ENCODE results near the gene SPCS2. TPM values are rescaled to one million over a fixed set of nuclear protein-coding genes. Genes with fewer than 3 reads are reported as not detected.

Gene SPCS2
- total RNA-seq, 3 donors from 2014 or later (not counting 1 experiment from before 2014, with no cell fraction given): 76.9 to 117 (median 106) TPM

DNA sequence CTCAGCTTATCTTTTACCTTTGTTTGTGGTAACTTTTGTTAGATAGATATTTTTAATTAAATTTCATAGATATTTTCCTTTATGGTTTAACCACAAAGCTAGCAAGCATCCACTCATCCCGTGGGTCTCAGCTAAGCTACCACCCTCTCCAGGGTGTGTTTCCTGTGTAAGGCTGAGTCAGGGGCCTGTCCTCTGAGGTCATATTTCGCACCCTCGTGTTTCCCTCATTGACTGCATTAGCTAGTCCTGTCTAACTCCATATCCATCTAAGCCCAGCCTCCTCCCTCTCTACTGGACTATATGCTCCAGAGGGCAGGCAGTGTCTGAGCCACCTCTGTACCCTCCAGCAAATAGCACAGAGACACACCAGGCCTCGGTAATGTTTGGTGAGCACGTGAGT, 16.9 kb upstream of the SPCS2 start:
- Mint-ChIP-seq H3K27ac (peak overlapping the region; percentile 35 to 39), H3K4me3 (no peak overlapping the region), H3K27me3 (ENCODE audit: low read depth in 2 of 2) (no peaks in the 10 kb centered on the region), H3K36me3 (peaks cover 16% of the 10 kb centered on the region), H3K9me3 (no peaks in the 10 kb centered on the region), H3K4me1 (peaks cover 9% of the 10 kb centered on the region in 2 donors)
- Histone ChIP-seq H3K27me3 (ENCODE audit: control insufficient read depth, insufficient read depth, low read length) (no peaks in the 10 kb centered on the region), H3K4me3 (ENCODE audit: low read length) (no peak overlapping the region), H3K9me3 (ENCODE audit: control insufficient read depth, insufficient read depth, low read length) (no peaks in the 10 kb centered on the region), H3K36me3 (ENCODE audit: control insufficient read depth, insufficient read depth, low read length) (peaks cover 27% of the 10 kb centered on the region), H3K27ac (ENCODE audit: low read length) (no peak overlapping the region), H3K4me1 (ENCODE audit: control insufficient read depth, insufficient read depth, low read length) (peaks cover 4% of the 10 kb centered on the region)
- 61% methylated on average over 5 of the region's 5 CpGs for WGBS (ENCODE audit: insufficient coverage)
- DNase-seq (no peak), ATAC-seq (peak; percentile 63 to 80 (median 76))
- intact Hi-C loops (cut with micrococcal nuclease): no loop called here
- TF ChIP-seq CTCF (IDR thresholded peaks at IDR 0.05): no peak

- no peaks in the 10 kb centered on the region for H3K27me3 ChIP-seq (ENCODE audit: control insufficient read depth, insufficient read depth, low read length)
- Mint-ChIP-seq H3K9me3 (no peaks in the 10 kb centered on the region), H3K27me3 (ENCODE audit: low read depth in 2 of 2) (no peaks in the 10 kb centered on the region), H3K27ac (peak overlapping the region; percentile 35 to 39), H3K4me1 (peaks cover 9% of the 10 kb centered on the region in 2 donors), H3K36me3 (peaks cover 16% of the 10 kb centered on the region), H3K4me3 (no peak overlapping the region)
- H3K27ac ChIP-seq (ENCODE audit: low read length): no peak overlapping the region
- H3K9me3 ChIP-seq (ENCODE audit: control insufficient read depth, insufficient read depth, low read length): no peaks in the 10 kb centered on the region
- no peak for DNase-seq
- H3K4me3 ChIP-seq (ENCODE audit: low read length): no peak overlapping the region
- WGBS (ENCODE audit: insufficient coverage): 83% methylated on average over 1 of the region's 2 CpGs
- intact Hi-C loops (cut with micrococcal nuclease): no loop called here
- peaks cover 27% of the 10 kb centered on the region for H3K36me3 ChIP-seq (ENCODE audit: control insufficient read depth, insufficient read depth, low read length)
- TF ChIP-seq CTCF (IDR thresholded peaks at IDR 0.05): no peak
- ATAC-seq: peak in 1 of 3 donors; percentile 30
- peaks cover 4% of the 10 kb centered on the region for H3K4me1 ChIP-seq (ENCODE audit: control insufficient read depth, insufficient read depth, low read length)
Measured at GRCh38 chr11:74932797-74933196, 16.3 kb upstream of the SPCS2 start.

DNA sequence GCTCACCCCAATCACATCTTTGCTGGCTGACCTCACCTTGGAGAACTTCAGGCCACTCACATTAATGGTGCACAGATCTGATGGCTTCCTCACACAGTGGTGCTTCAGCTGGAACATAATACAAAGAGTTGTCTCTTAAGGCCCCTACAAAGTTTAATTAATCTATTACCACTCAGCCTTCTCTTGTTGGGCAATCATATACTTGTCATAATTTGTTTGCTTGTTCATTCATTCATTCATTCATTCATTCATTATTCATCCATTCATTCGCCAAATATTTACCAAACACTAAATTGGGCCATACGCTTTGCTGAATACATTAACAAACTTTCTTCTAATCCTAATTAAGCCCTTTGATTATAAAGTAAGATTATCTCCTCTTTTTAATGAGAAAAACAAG, 15.3 kb upstream of the SPCS2 start:
- no peaks in the 10 kb centered on the region for H3K27me3 ChIP-seq (ENCODE audit: control insufficient read depth, insufficient read depth, low read length)
- no peak for TF ChIP-seq CTCF (IDR thresholded peaks at IDR 0.05)
- H3K36me3 ChIP-seq (ENCODE audit: control insufficient read depth, insufficient read depth, low read length): peaks cover 27% of the 10 kb centered on the region
- peaks cover 9% of the 10 kb centered on the region in 2 donors for H3K4me1 Mint-ChIP-seq
- no peaks in the 10 kb centered on the region for H3K9me3 Mint-ChIP-seq
- H3K4me3 Mint-ChIP-seq: no peak overlapping the region
- H3K36me3 Mint-ChIP-seq: peaks cover 16% of the 10 kb centered on the region
- DNase-seq: no peak
- ATAC-seq: no peak
- no peak overlapping the region for H3K4me3 ChIP-seq (ENCODE audit: low read length)
- H3K27me3 Mint-ChIP-seq (ENCODE audit: low read depth in 2 of 2): no peaks in the 10 kb centered on the region
- peaks cover 4% of the 10 kb centered on the region for H3K4me1 ChIP-seq (ENCODE audit: control insufficient read depth, insufficient read depth, low read length)
- WGBS (ENCODE audit: insufficient coverage): 100% methylated on average over 1 of the region's 2 CpGs
- H3K27ac ChIP-seq (ENCODE audit: low read length): no peak overlapping the region
- intact Hi-C loops (cut with micrococcal nuclease): no loop called here
- no peaks in the 10 kb centered on the region for H3K9me3 ChIP-seq (ENCODE audit: control insufficient read depth, insufficient read depth, low read length)
- H3K27ac Mint-ChIP-seq: no peak overlapping the region

- Histone ChIP-seq H3K36me3 (ENCODE audit: control insufficient read depth, insufficient read depth, low read length) (peaks cover 34% of the 10 kb centered on the region), H3K27ac (ENCODE audit: low read length) (no peak overlapping the region), H3K9me3 (ENCODE audit: control insufficient read depth, insufficient read depth, low read length) (no peaks in the 10 kb centered on the region), H3K27me3 (ENCODE audit: control insufficient read depth, insufficient read depth, low read length) (no peaks in the 10 kb centered on the region), H3K4me1 (ENCODE audit: control insufficient read depth, insufficient read depth, low read length) (peaks cover 4% of the 10 kb centered on the region), H3K4me3 (ENCODE audit: low read length) (no peak overlapping the region)
- Mint-ChIP-seq H3K4me1 (peaks cover 9% of the 10 kb centered on the region in 2 donors), H3K4me3 (no peak overlapping the region), H3K27me3 (ENCODE audit: low read depth in 2 of 2) (no peaks in the 10 kb centered on the region), H3K9me3 (no peaks in the 10 kb centered on the region), H3K36me3 (peaks cover 16% of the 10 kb centered on the region), H3K27ac (no peak overlapping the region)
- DNase-seq (no peak), ATAC-seq (no peak)
- WGBS (ENCODE audit: insufficient coverage): 86% methylated on average over 1 of the region's 2 CpGs
- no peak for TF ChIP-seq CTCF (IDR thresholded peaks at IDR 0.05)
- intact Hi-C loops (cut with micrococcal nuclease): no loop called here
Measured at GRCh38 chr11:74935285-74935684, 13.8 kb upstream of the SPCS2 start.
